Activated CD4-positive, alpha-beta T cell treated with anti-CD3 and anti-CD28 coated beads for 48 hours (primary cell): ENCODE measurements around the gene KIF5C.

ENCODE experiments used
- DNase-seq: peaks from one replicate; pipeline ENCODE4 v3.0.0-alpha.2; 2020

KIF5C gene

DNA sequence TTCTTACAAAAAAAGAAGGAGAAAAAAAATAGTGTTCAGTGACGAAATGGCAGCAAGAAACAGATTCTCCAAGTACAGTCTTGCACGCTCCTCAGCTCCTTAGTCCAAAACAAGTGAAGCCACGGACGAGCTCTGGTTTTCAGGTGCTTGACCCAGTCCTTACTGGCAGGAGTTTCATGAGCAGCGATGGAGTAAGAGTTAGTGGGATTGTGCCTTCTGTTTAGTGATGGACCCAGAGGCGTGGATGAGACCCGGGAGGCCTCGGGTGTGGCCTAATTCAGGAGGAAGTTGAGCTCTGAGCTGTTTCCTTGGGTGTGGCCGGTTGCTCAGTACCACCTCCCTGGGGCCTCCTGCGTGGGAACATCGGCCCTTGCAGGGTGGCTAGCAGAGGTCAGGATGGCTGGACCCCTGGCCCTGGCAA is 52.0 kb downstream of the KIF5C start:
- peak; percentile 43 for DNase-seq

DNA sequence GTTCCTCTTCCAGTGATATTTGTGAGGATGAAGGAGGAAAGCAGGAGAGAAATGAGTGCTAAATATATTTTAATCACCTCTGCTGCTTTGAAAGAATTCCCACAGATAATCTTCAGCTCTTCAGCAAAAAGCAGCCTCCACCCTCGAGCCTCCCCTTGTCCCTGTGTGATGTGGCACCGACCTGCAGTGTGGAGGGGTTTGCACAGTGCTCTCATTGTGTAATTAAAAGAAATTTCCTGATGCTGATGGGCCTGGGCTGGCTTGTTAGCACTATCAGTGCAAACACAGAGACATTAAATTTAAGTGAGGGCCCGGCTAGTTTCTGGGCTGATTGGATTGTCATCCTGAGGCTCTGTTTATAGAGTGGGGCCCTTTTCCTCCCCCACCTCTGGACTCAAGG is 53.4 kb downstream of the KIF5C start:
- DNase-seq, result no peak

- DNase-seq, result no peak
Measured at GRCh38 chr2:148930046-148930775, 55.2 kb downstream of the KIF5C start.

DNA sequence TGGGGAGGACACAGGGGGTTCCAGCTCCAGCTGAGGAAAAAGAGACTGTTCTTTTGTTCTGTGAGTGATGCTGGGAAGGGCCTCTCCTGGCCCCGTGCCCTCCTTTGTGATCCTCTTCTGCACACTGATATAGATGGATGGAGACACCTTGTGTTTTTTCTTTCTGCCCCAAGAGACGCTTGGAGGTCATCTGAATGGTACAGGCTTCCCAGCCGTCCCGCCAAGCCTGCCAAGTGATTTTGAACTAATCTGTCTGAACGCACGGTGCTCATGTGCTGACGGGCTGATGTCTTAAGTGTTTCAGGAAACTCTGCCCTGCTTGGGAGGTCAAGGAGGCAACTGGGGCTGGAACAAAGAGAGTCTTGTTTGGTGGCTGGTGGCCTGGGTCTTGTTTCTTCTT is 57.5 kb downstream of the KIF5C start:
- DNase-seq, result no peak

DNA sequence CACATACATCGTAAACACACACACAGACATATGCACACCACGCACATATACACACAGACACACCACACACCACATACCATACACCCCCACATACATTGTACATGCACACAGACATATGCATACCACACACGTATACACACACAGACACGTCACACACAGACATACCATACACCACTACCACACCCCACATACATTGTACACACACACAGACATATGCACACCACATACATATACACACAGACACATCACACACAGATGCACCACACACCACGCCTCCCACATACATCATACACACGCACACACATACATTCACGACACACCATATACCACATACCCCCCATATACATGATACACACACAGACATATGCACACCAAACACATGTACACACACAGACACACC is 58.4 kb downstream of the KIF5C start:
- DNase-seq, result no peak

DNA sequence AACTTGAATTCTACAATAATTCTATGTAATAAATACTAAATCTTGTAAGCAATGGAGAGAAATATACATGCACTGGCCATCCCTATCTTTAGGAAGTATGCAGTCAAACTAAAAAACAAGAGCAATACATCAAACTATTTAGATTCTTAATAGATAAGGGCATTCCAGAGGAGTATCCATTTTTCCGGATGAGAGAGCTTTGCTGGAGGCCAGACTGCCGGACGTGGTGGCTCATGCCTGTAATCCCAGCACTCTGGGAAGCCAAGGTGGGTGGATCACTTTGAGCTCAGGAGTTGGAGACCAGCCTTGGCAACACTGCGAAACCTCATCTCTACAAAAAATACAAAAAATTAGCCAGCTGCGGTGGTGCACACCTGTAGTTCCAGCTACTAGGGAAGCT is 60.8 kb downstream of the KIF5C start:
- no peak for DNase-seq

GRCh38 chr2:148936857-148937450 is 61.9 kb downstream of the KIF5C start:
- DNase-seq, result no peak

DNA sequence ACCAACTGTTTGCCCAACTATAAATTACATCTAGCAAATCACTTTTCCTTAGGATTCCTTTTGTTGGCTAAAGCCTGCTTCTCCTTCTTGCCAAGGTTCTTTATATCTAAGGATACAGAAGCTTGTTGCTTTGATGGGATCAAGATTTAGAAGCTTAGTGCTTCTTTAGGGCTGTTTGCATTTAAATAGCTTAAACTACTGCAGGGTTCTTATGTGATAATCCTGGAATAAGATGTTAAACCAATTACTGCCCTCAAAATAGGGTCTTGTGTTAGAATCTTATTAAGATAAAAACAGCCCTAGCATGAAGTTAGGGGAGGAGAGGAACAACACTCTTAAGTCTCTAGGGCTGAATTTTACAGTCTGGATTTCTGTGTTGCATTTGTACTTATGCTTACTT is 64.2 kb downstream of the KIF5C start:
- no peak for DNase-seq

- DNase-seq, result no peak
Measured at GRCh38 chr2:148943097-148943496, 68.1 kb downstream of the KIF5C start.

GRCh38 chr2:148944536-148944935 is 69.5 kb downstream of the KIF5C start:
- no peak for DNase-seq

DNA sequence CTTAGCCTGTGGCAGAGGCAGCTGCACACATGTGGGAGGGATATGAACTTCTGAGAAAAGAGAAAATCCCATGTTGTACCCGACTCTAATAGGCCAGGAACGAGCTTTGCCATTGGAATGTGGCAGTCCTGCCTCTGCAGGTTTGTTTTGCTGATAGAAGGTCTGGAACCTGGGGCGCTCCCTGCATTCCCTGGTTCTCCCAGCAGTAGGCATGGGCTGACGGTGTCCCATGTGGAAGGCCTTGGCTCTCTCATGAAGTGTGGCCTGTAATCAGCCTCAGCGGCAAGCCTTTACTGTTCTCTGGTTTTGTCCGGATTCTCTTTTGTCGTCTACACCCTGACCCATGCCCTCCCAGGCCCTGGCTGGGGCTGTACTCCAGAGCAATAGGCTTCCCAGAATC is 72.3 kb downstream of the KIF5C start:
- no peak for DNase-seq

- DNase-seq, result no peak
Measured at GRCh38 chr2:148948868-148949267, 73.8 kb downstream of the KIF5C start.

- DNase-seq, result no peak
Measured at GRCh38 chr2:148949348-148949747, 74.3 kb downstream of the KIF5C start.

DNA sequence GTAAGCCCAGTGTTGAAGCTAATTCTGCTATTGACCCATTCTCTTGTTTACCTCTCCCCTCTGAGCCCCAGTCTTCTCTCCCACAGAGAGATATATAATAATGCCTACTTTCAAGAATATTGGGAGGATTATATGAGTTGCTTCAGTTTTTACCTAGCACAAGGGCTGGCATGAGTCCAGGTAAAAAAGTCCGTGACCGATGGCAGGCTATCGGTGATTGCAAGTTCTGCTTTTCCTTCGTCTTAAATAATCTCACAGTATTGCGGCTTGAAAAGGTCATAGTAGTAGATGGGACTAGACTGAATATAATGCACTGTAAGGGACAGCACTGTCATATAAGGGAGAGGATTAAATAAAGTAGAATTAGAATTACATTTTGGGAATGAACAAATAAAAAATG is 77.6 kb downstream of the KIF5C start:
- no peak for DNase-seq

DNA sequence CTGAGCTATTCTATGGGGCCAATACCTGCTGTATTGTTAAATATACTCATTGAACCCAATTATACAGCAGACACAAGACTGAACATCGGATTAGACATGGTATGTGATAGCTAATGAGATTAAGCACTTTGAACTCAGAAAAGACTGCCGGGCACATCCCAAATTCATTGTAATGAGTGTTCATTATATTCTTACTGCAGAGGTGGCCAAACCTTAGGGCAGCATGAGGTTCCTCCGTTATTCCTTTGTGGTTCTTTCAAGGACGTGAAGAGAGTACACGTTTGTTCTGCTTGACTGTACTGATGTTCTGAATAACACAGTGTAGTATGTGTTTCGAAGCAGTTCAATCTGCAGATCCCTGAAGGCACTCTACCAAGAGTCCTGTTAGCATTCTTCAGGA is 78.4 kb downstream of the KIF5C start:
- DNase-seq, result no peak

GRCh38 chr2:148954536-148954935 is 79.5 kb downstream of the KIF5C start:
- no peak for DNase-seq

DNA sequence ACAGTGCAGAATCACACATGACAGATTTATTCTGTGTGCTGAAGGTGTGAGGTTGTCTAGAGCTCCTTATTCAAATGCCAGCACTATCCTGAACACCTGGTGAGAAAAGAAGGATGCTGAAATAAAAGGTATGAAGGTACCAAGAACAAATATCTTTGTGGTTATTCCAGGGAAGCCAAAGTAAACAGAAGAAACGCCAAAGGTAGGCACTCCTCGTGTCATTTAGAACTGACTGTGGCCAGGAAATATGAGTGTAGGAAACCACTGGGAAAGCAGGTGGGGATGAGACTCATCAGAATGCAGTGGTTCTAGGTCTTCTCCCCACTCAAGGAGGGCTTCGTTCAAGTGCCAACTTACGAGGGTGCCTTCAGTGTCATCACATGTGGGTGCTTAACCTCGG is 80.8 kb downstream of the KIF5C start:
- no peak for DNase-seq

DNA sequence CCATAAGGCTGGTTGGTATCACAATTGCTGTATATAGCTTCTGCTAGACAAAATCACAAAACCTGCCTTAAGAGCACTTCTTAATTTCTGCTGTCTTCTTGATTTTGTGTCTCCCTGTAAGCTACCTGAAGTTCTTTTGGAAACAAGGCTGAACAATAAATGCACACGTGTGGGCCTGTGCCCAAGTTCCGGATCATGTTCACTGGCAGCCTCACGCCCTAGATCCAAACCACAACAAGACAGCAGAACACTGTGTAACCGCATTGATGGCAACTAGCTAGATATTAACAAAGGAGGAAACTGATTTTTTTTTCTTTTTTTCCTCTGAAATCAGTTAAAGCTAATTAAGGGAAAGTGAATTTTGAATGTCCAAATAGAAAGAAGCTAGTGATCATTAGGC is 82.0 kb downstream of the KIF5C start:
- no peak for DNase-seq

- no peak for DNase-seq
Measured at GRCh38 chr2:148959745-148960144, 84.7 kb downstream of the KIF5C start.

- DNase-seq, result no peak
Measured at GRCh38 chr2:148960483-148960882, 85.5 kb downstream of the KIF5C start.

- no peak for DNase-seq
Measured at GRCh38 chr2:148963461-148963860, 88.4 kb downstream of the KIF5C start.

GRCh38 chr2:148965623-148966437 is 90.8 kb downstream of the KIF5C start:
- DNase-seq, result no peak

- no peak for DNase-seq
Measured at GRCh38 chr2:148966438-148966758, 91.4 kb downstream of the KIF5C start.

DNA sequence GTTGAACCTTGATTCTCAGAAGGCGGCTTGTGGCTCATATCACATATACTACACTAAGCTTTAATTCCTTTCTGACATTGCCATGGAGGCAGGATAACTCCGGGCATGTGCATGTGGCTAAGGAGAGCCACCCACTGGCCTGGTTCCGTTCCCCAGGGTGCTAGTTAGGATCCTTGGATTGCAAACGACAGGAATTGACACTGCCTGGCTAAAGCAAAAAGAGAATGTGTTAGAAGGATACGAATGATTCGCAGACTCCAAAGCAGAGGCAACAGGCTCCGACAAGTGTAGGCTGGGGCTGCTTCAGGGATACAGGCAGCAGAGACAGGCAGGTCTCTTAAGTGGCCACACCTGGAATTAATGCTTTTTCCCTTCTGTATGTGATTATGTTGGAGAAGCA is 92.0 kb downstream of the KIF5C start:
- no peak for DNase-seq
